K562 (cell line): ENCODE measurements around the gene TFAM. TPM values are rescaled to one million over a fixed set of nuclear protein-coding genes. Genes with fewer than 3 reads are reported as not detected.

Experiments used
- ATAC-seq: fragments of 200-7000 bp; cut with Tn5 transposase; 3 replicates; pipeline ENCODE4 v1.9.1; 2020; ENCODE audit warnings: moderate library complexity
- BruUV-seq: library from RNA; stranded (reverse); fragments of 400-500 nt; replicated peaks from 2 replicates; lab custom pipeline; 2021; lab: Mats Ljungman, UMichigan
- CTCF ChIA-PET: fragments of 300-600 bp; formaldehyde crosslinking; extraction: SDS; loops from one replicate; lab custom pipeline; 2021; ENCODE audit warnings: low intra/inter-chr PET ratio; lab: Yijun Ruan, JAX
- POLR2A ChIA-PET: fragments of 300-600, 350-650 bp; sonication (Branson Sonifier 250); formaldehyde crosslinking; extraction: SDS; loops from one replicate; lab custom pipeline; 2021; ENCODE audit warnings: antibody characterized with exemption, inconsistent platforms; lab: Yijun Ruan, JAX
- DNase-seq, 4 experiments: peaks; one replicate each; pipeline versions ENCODE4 v3.0.0 to v3.0.0-alpha.2; 2011 to 2018; ENCODE audit warnings: low spot score in 3 of 4, mixed read lengths in 3 of 4; ENCODE audit errors: extremely low read depth in 1 of 4
- FAIRE-seq: peaks from 2 replicates; lab custom pipeline; 2011; peaks lifted over from hg19 to GRCh38; lab: Jason Lieb, UNC
- H2AFZ ChIP-seq: 2 replicates; pipeline ENCODE4 v1.6.0; 2011; ENCODE audit warnings: low read depth, low read length, control low read depth, inconsistent platforms
- H3K27ac ChIP-seq: fragments of 200-600 bp; 3 replicates; pipeline ENCODE4 v1.8.0; 2011; ENCODE audit warnings: low read depth, mild to moderate bottlenecking, control low read depth, inconsistent platforms, low read length, moderate library complexity, mixed read lengths; ENCODE audit errors: extremely low read depth
- H3K27me3 ChIP-seq, 2 experiments: fragments of 300-600 bp in 1 of 2; 2 replicates in 1 of 2; 3 replicates in 1 of 2; pipeline versions ENCODE4 v1.6.0 to v1.8.0; 2011; ENCODE audit warnings: inconsistent platforms in 2 of 2, low read length in 2 of 2, mild to moderate bottlenecking in 1 of 2, mixed read lengths in 1 of 2, moderate library complexity in 1 of 2; ENCODE audit not compliant: control insufficient read depth in 2 of 2, insufficient read depth in 2 of 2
- H3K36me3 ChIP-seq: fragments of 300-600 bp; 3 replicates; pipeline ENCODE4 v1.8.0; 2011; ENCODE audit warnings: mild to moderate bottlenecking, low read length, inconsistent platforms; ENCODE audit not compliant: control insufficient read depth, insufficient read depth
- H3K4me1 ChIP-seq, 2 experiments: fragments of 200-600 bp in 1 of 2; replicated peaks in 1 of 2; 2 replicates in 1 of 2; 3 replicates in 1 of 2; pipeline versions ENCODE4 v1.5.1 to v1.8.0; 2011; ENCODE audit warnings: inconsistent platforms in 2 of 2, low read length in 2 of 2, mild to moderate bottlenecking in 1 of 2, mixed read lengths in 1 of 2, moderate library complexity in 1 of 2; ENCODE audit not compliant: control insufficient read depth in 2 of 2, insufficient read depth in 2 of 2
- H3K4me2 ChIP-seq: 2 replicates; pipeline ENCODE4 v1.6.1; 2011; ENCODE audit warnings: low read length, control low read depth, inconsistent platforms, mixed read lengths; ENCODE audit not compliant: insufficient read depth
- H3K4me3 ChIP-seq: fragments of 200-600 bp; sonication (generic), shearing (Covaris generic); 2 replicates; pipeline ENCODE4 v1.5.1; 2016; ENCODE audit warnings: control low read depth, inconsistent platforms
- H3K79me2 ChIP-seq: fragments of 200-600 bp; 3 replicates; pipeline ENCODE4 v1.8.0; 2011; ENCODE audit warnings: low read length, inconsistent platforms; ENCODE audit not compliant: control insufficient read depth, insufficient read depth
- H3K9ac ChIP-seq, 2 experiments: 2 replicates each; pipeline versions ENCODE4 v1.6.0 to v1.6.1; 2011; ENCODE audit warnings: low read depth in 2 of 2, low read length in 2 of 2, control low read depth in 1 of 2, inconsistent platforms in 1 of 2, mild to moderate bottlenecking in 1 of 2, mixed read lengths in 1 of 2; ENCODE audit not compliant: insufficient read depth in 1 of 2
- H3K9me1 ChIP-seq: one replicate; pipeline ENCODE4 v1.6.0; 2011; ENCODE audit warnings: inconsistent platforms, mild to moderate bottlenecking, low read length, moderate library complexity; ENCODE audit not compliant: control insufficient read depth, insufficient read depth
- H3K9me3 ChIP-seq: replicated peaks from 2 replicates; pipeline ENCODE4 v1.5.1; 2011; ENCODE audit warnings: low read depth, low read length, inconsistent platforms; ENCODE audit not compliant: control insufficient read depth, insufficient read depth
- H4K20me1 ChIP-seq: replicated peaks from 2 replicates; pipeline ENCODE4 v1.6.1; 2011; ENCODE audit warnings: low read length, inconsistent platforms, mixed read lengths; ENCODE audit not compliant: control insufficient read depth, insufficient read depth
- ARID4B ChIP-seq: sonication (generic); formaldehyde crosslinking; IDR thresholded peaks from 2 replicates; pipeline ENCODE4 v1.8.0; 2022; ENCODE audit warnings: mild to moderate bottlenecking, missing genetic modification reagents
- CHAMP1 ChIP-seq: fragments of 450-650 bp; IDR thresholded peaks from 2 replicates; pipeline ENCODE4 v1.6.1; 2016; ENCODE audit warnings: mild to moderate bottlenecking
- CREB5 ChIP-seq: fragments of 250-450 bp; sonication (Bioruptor Pico); IDR thresholded peaks from 2 replicates; pipeline ENCODE4 v1.5.0; 2020; ENCODE audit warnings: mild to moderate bottlenecking
- IRF1 ChIP-seq: sonication (generic); formaldehyde crosslinking; IDR thresholded peaks from 2 replicates; pipeline ENCODE4 v1.8.0; 2022; ENCODE audit warnings: missing genetic modification reagents, mild to moderate bottlenecking, borderline replicate concordance
- KDM1A ChIP-seq, 2 experiments: fragments of 450-650 bp; IDR thresholded peaks; 2 replicates each; pipeline ENCODE4 v1.6.1; 2016; ENCODE audit warnings: mild to moderate bottlenecking in 2 of 2
- KDM5B ChIP-seq: fragments of 200-600 bp; sonication (generic); IDR thresholded peaks from 2 replicates; pipeline ENCODE4 v1.6.1; 2012; ENCODE audit warnings: low read depth, mild to moderate bottlenecking, moderate library complexity, low read length, control low read depth, inconsistent platforms; ENCODE audit not compliant: insufficient replicate concordance
- OTX1 ChIP-seq: fragments of 450-650 bp; formaldehyde crosslinking; IDR thresholded peaks from 2 replicates; pipeline ENCODE4 v1.4.0; 2022; ENCODE audit warnings: mild to moderate bottlenecking
- POLR2B ChIP-seq: fragments of 450-650 bp; IDR thresholded peaks from 2 replicates; pipeline ENCODE4 v1.6.1; 2018; ENCODE audit warnings: low read depth; ENCODE audit not compliant: partially characterized antibody
- SIRT6 ChIP-seq: IDR thresholded peaks from one replicate; pipeline ENCODE4 v1.6.1; 2012; ENCODE audit warnings: low read depth, mild to moderate bottlenecking, control low read depth, inconsistent platforms, low read length, moderate library complexity
- SRSF9 ChIP-seq: fragments of 200-400 bp; formaldehyde crosslinking; IDR thresholded peaks from 2 replicates; pipeline ENCODE4 v1.6.1; 2017; ENCODE audit warnings: low read depth, low read length, borderline replicate concordance
- TFAM ChIP-seq: fragments of 250-450 bp; sonication (Bioruptor Pico); conservative IDR thresholded peaks from 2 replicates; pipeline ENCODE4 v1.5.0; 2021; ENCODE audit warnings: mild to moderate bottlenecking, moderate library complexity
- WHSC1 ChIP-seq: IDR thresholded peaks from one replicate; pipeline ENCODE4 v1.6.1; 2012; ENCODE audit warnings: low read length, control low read depth, inconsistent platforms
- ZNF324 ChIP-seq: fragments of 250-450 bp; sonication (Bioruptor Pico); IDR thresholded peaks from 2 replicates; pipeline ENCODE4 v1.4.0; 2020; ENCODE audit warnings: mild to moderate bottlenecking
- ZNF445 ChIP-seq: fragments of 250-450 bp; sonication (Bioruptor Pico); IDR thresholded peaks from 2 replicates; pipeline ENCODE4 v1.4.0; 2020; ENCODE audit warnings: low read depth, mild to moderate bottlenecking, moderate library complexity
- ZNF764 ChIP-seq: fragments of 250-450 bp; sonication (Bioruptor Pico); IDR thresholded peaks from 2 replicates; pipeline ENCODE4 v1.4.0; 2020; ENCODE audit warnings: low read depth, mild to moderate bottlenecking, moderate library complexity
- WGBS: fragments of 100-300 bp; shearing (Covaris generic); methylation state at CpG from one replicate; pipeline ENCODE4 v1.1.6; 2016; ENCODE audit warnings: low coverage, mixed read lengths; ENCODE audit not compliant: insufficient coverage; ENCODE audit errors: missing lambda C conversion rate; 5-methylcytosine and 5-hydroxymethylcytosine counted together
- in situ Hi-C: fragments of 300-500 bp; cut with MboI; formaldehyde crosslinking; loops from 4 replicates; pipeline ENCODE4 v1.15.0; 2018; ENCODE audit warnings: inconsistent platforms, mixed read lengths
- intact Hi-C: fragments of 100-400 bp; cut with micrococcal nuclease; formaldehyde crosslinking; loops from 2 replicates; pipeline ENCODE4 v1.14.2; 2022
- polyA plus RNA-seq, 8 experiments: library from polyadenylated mRNA; depleted of rRNA in 4 of 8; stranded (reverse) in 5 of 8; unstranded in 3 of 8; fragments of >200 nt; fragmentation: Nextera tagmentation in 2 of 8; fragmentation: Illumina TruSeq in 1 of 8; extraction: Ambion mirVana in 2 of 8; extraction: Trizol in 1 of 8; gene quantifications; 2 replicates each; pipeline versions ENCODE4 v1.2.1 to v1.2.3, GENCODE V29; 2011 to 2014; ENCODE audit warnings: inconsistent platforms in 1 of 8, missing spikeins in 1 of 8
- total RNA-seq, 7 experiments: library from RNA; depleted of rRNA in 6 of 7; stranded (reverse); fragments of >200 nt in 6 of 7; fragmentation: Illumina TruSeq in 2 of 7; extraction: Trizol in 2 of 7; gene quantifications; 2 replicates each; pipeline versions ENCODE4 v1.2.1 to v1.2.3, GENCODE V29; 2011 to 2021; ENCODE audit warnings: low replicate concordance in 1 of 7

The TFAM gene
- total and polyA plus RNA-seq, 9 of the 15 experiments (the other 6 are each of a cell fraction or from before 2014, with no cell fraction given) = 74.3 to 227 (median 155) TPM

- ChIA-PET POLR2A (interaction anchor here (0.6 to 0.8 kb wide), 2 partner anchors 14 to 98 kb away, joined by 3 to 4 read pairs; partner anchors contain the start of gene TFAM), CTCF (no interaction called here)
- no peaks in the 10 kb centered on the region for H3K4me1 ChIP-seq
- no peak overlapping the region for H2AFZ ChIP-seq
- FAIRE-seq = no peak
- intact Hi-C loops (no loop called here), in situ Hi-C loops (no loop called here)
- BruUV-seq = no TSS peak
- 88% methylated on average over 4 of the region's 4 CpGs for WGBS
- H3K9me3 ChIP-seq = no peaks in the 10 kb centered on the region
- H3K36me3 ChIP-seq = peaks cover 42% of the 10 kb centered on the region
- no peak overlapping the region for H3K4me3 ChIP-seq
- H3K9ac ChIP-seq = no peak overlapping the region
- no peak overlapping the region for H3K4me2 ChIP-seq
- no peaks in the 10 kb centered on the region for H3K79me2 ChIP-seq
- no peak overlapping the region for H3K27ac ChIP-seq
- H3K27me3 ChIP-seq = no peaks in the 10 kb centered on the region
- no peak for ATAC-seq
- no peak for DNase-seq
- H4K20me1 ChIP-seq = no peaks in the 10 kb centered on the region
- H3K9me1 ChIP-seq = no peaks in the 10 kb centered on the region
- no peak for TF ChIP-seq SIRT6
- TF ChIP-seq ZNF764 = no peak
- no peak for TF ChIP-seq OTX1 (CRISPR knock-in tag)
- TF ChIP-seq KDM1A (IDR thresholded peaks at IDR 0.05) = no peak
- TF ChIP-seq IRF1 = no peak
- TF ChIP-seq CREB5 (CRISPR knock-in tag) = no peak
- TF ChIP-seq TFAM (CRISPR knock-in tag) = no peak
- TF ChIP-seq ARID4B (CRISPR knock-in tag) = no peak
- no peak for TF ChIP-seq CHAMP1
- TF ChIP-seq ZNF324 (CRISPR knock-in tag) = no peak
- no peak for TF ChIP-seq WHSC1
- TF ChIP-seq SRSF9 = no peak
- no peak for TF ChIP-seq POLR2B
- no peak for TF ChIP-seq ZNF445 (CRISPR knock-in tag)
- no peak for TF ChIP-seq KDM5B
These were observed 14.2 kb downstream of the TFAM start for GRCh38 chr10:58399410-58399809.
